ENCODE measurements around the gene IL26.

- no peak for TF ChIP-seq CTCF (IDR thresholded peaks at IDR 0.05)
- TF ChIP-seq POLR2A (IDR thresholded peaks at IDR 0.05): no peak
Measured at GRCh38 chr12:68235576-68235975, 10.0 kb upstream of the IL26 start.

Data from sigmoid colon (tissue), 3 donors.